Measurements from ENCODE around the gene IL1RAPL1.

GRCh38 chrX:29110041-29110440 is 522.8 kb downstream of the IL1RAPL1 start:
- no peak for TF ChIP-seq CTCF (conservative IDR thresholded peaks at IDR 0.05 in 1 of 2, IDR thresholded peaks at IDR 0.05 in 1 of 2; ENCODE audit: extremely low read depth in 1 of 2, insufficient read depth in 1 of 2, low read depth in 1 of 2, low read length in 2 of 2)
- TF ChIP-seq EZH2 (IDR thresholded peaks at IDR 0.05; ENCODE audit: borderline replicate concordance, low read length): no peak

All from mammary epithelial cell (primary cell).